ENCODE results near the gene PEX5. TPM values are rescaled to one million over a fixed set of nuclear protein-coding genes. Genes with fewer than 3 reads are reported as not detected.

The PEX5 gene
- total RNA-seq, 1 donor, result 25.9 TPM

DNA sequence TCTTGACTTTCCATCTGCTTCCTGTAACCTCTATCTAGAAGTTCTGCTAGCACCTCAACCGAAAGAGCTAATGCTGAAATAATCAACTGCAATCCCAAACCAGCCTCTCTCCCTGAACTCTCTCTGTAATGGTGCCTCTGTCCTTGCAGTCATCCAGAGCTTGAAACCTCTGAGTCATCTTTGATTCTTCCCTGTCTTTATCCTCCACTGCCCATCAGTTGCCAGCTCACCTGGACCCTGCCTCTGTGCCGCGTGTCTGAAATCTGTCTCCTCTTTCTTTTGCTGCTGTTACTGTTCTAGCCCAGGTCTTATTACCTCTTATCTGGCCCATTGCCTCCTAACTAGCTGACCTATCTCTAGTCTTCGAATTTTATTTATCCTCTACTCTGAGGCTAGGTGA is 43.8 kb upstream of the PEX5 start:
- TF ChIP-seq, protein P1, sequence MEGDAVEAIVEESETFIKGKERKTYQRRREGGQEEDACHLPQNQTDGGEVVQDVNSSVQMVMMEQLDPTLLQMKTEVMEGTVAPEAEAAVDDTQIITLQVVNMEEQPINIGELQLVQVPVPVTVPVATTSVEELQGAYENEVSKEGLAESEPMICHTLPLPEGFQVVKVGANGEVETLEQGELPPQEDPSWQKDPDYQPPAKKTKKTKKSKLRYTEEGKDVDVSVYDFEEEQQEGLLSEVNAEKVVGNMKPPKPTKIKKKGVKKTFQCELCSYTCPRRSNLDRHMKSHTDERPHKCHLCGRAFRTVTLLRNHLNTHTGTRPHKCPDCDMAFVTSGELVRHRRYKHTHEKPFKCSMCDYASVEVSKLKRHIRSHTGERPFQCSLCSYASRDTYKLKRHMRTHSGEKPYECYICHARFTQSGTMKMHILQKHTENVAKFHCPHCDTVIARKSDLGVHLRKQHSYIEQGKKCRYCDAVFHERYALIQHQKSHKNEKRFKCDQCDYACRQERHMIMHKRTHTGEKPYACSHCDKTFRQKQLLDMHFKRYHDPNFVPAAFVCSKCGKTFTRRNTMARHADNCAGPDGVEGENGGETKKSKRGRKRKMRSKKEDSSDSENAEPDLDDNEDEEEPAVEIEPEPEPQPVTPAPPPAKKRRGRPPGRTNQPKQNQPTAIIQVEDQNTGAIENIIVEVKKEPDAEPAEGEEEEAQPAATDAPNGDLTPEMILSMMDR (IDR thresholded peaks at IDR 0.05; ENCODE audit: insufficient read depth, low read depth, low read length), result no peak
- no peak for DNase-seq (ENCODE audit: low read depth)

GRCh38 chr12:7146228-7146627 is 43.3 kb upstream of the PEX5 start:
- no peak for DNase-seq (ENCODE audit: low read depth)
- TF ChIP-seq, protein P1 (IDR thresholded peaks at IDR 0.05; ENCODE audit: insufficient read depth, low read depth, low read length), result no peak
- no peak overlapping the region for H3K4me3 ChIP-seq (ENCODE audit: low read depth, low read length)

More for the DNA sequence above, 43.8 kb upstream of the PEX5 start:
- H3K4me3 ChIP-seq (ENCODE audit: low read depth, low read length), result no peak overlapping the region

DNA sequence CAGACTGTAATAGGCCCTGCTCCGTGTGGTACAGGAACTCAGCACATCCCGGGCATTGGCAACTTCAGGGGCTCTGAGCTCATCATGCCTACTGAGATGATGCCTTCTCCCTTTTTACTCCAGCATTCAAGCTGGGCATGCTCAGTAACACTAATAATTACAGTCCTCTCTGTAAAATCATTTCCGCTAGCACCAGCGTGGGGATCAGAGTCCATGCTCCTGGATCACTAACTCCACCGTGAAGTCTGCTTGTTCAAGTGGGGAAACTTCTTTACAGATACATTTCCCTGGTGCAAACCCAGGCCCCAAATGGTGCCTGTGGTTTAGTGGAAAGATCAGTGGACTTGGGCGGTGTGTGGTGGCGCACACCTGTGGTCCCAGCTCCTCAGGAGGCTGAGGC is 42.6 kb upstream of the PEX5 start:
- no peak overlapping the region for H3K4me3 ChIP-seq (ENCODE audit: low read depth, low read length)
- no peak for DNase-seq (ENCODE audit: low read depth)
- TF ChIP-seq, protein P1 (IDR thresholded peaks at IDR 0.05; ENCODE audit: insufficient read depth, low read depth, low read length), result no peak

- DNase-seq (ENCODE audit: low read depth), result no peak
- H3K4me3 ChIP-seq (ENCODE audit: low read depth, low read length), result no peak overlapping the region
- TF ChIP-seq, protein P1 (IDR thresholded peaks at IDR 0.05; ENCODE audit: insufficient read depth, low read depth, low read length), result no peak
Observed at GRCh38 chr12:7150356-7150755, 39.1 kb upstream of the PEX5 start.

- no peak overlapping the region for H3K4me3 ChIP-seq (ENCODE audit: low read depth, low read length)
- DNase-seq (ENCODE audit: low read depth), result no peak
- TF ChIP-seq, protein P1 (IDR thresholded peaks at IDR 0.05; ENCODE audit: insufficient read depth, low read depth, low read length), result no peak
Observed at GRCh38 chr12:7150841-7151240, 38.6 kb upstream of the PEX5 start.

DNA sequence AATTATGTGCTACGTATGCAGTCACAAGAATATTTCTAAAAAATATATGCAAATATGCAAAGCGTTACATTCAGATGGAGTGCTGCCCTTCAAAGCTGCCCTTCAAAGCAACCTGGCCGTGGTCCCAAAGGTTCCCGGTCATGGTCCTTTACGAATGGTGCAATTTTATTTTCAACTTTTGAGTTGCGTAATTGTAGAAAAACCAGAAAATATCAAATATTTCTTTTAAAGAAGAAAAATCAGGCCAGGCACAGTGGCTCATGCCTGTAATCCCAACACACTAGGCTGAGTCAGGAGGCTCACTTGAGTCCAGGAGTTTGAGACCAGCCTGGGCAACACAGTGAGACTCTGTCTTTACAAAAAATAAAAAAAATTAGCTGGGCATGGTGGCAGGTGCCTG is 38.0 kb upstream of the PEX5 start:
- H3K4me3 ChIP-seq (ENCODE audit: low read depth, low read length), result no peak overlapping the region
- no peak for DNase-seq (ENCODE audit: low read depth)
- TF ChIP-seq, protein P1 (IDR thresholded peaks at IDR 0.05; ENCODE audit: insufficient read depth, low read depth, low read length), result no peak

DNA sequence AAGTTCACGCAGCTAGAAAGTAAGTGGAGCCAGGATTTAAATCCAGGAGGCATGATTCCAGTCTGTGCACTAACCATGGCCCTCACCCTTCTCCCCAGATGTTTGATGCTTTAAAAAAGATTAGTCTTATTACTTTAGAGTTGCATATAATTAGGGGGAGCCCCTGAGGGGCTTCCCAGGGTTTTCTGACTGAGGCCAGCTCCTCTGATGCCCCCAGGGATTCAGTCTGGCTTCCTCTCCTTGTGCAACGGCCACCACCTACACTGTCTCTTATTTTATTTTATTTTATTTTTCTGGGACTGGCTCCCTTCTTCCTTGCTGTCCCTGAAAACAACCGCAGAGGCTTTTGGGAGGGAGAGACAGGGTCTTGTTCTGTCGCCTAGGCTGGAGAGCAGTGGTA is 36.7 kb upstream of the PEX5 start:
- TF ChIP-seq, protein P1 (IDR thresholded peaks at IDR 0.05; ENCODE audit: insufficient read depth, low read depth, low read length), result no peak
- no peak overlapping the region for H3K4me3 ChIP-seq (ENCODE audit: low read depth, low read length)
- DNase-seq (ENCODE audit: low read depth), result no peak

Measured in fibroblast of villous mesenchyme (primary cell).